WERI-Rb-1 (cell line): Measurements from ENCODE around the gene ASB11.

Source experiments
- DNase-seq: peaks from one replicate; pipeline ENCODE4 v3.0.0-alpha.2; 2020
- H3K27ac ChIP-seq: fragments of 250-450 bp; sonication (Bioruptor Pico); 2 replicates; pipeline ENCODE4 v1.5.1; 2020; ENCODE audit warnings: mild to moderate bottlenecking, moderate library complexity
- H3K27me3 ChIP-seq: fragments of 250-450 bp; sonication (Bioruptor Pico); 2 replicates; pipeline ENCODE4 v1.5.1; 2021; ENCODE audit warnings: mild to moderate bottlenecking, low read depth, moderate library complexity; ENCODE audit not compliant: insufficient read depth, severe bottlenecking
- H3K36me3 ChIP-seq: fragments of 250-450 bp; sonication (Bioruptor Pico); 2 replicates; pipeline ENCODE4 v1.5.1; 2020; ENCODE audit warnings: mild to moderate bottlenecking, moderate library complexity
- H3K4me3 ChIP-seq: 2 replicates; pipeline ENCODE4 v1.5.1; 2011; ENCODE audit warnings: low read depth, mild to moderate bottlenecking, control low read depth, low read length
- H3K9me3 ChIP-seq: fragments of 250-450 bp; sonication (Bioruptor Pico); 2 replicates; pipeline ENCODE4 v1.5.1; 2021; ENCODE audit warnings: mild to moderate bottlenecking, moderate library complexity; ENCODE audit not compliant: severe bottlenecking
- TF ChIP-seq, protein P1 (sequence below): IDR thresholded peaks from 2 replicates; pipeline ENCODE4 v1.5.1; 2011; ENCODE audit warnings: low read depth, mild to moderate bottlenecking, control low read depth, inconsistent platforms, low read length

Gene ASB11, protein sequence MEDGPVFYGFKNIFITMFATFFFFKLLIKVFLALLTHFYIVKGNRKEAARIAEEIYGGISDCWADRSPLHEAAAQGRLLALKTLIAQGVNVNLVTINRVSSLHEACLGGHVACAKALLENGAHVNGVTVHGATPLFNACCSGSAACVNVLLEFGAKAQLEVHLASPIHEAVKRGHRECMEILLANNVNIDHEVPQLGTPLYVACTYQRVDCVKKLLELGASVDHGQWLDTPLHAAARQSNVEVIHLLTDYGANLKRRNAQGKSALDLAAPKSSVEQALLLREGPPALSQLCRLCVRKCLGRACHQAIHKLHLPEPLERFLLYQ

DNA sequence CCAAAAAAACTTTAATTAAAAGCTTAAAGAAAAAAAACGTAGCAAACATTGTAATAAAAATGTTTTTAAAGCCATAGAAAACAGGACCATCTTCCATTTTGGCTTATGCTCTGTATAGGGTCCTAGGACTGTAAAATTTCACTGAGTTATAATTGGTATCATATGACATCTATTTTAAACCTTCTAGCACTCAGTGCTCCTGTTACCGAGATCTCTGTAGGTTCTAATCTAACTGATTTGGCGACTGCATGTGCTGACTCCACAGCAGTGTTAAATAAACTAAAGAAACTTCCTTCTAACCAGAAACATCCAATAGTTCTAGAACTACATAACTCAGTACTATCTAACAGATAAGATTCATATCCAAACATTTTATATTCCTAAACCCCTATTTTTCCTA, at the start of gene ASB11:
ASB11 (minus strand) TSS at position 132 of the 400 bp plus-strand sequence; CDS start at position 97, 35 bp downstream.
- TF ChIP-seq, protein P1, sequence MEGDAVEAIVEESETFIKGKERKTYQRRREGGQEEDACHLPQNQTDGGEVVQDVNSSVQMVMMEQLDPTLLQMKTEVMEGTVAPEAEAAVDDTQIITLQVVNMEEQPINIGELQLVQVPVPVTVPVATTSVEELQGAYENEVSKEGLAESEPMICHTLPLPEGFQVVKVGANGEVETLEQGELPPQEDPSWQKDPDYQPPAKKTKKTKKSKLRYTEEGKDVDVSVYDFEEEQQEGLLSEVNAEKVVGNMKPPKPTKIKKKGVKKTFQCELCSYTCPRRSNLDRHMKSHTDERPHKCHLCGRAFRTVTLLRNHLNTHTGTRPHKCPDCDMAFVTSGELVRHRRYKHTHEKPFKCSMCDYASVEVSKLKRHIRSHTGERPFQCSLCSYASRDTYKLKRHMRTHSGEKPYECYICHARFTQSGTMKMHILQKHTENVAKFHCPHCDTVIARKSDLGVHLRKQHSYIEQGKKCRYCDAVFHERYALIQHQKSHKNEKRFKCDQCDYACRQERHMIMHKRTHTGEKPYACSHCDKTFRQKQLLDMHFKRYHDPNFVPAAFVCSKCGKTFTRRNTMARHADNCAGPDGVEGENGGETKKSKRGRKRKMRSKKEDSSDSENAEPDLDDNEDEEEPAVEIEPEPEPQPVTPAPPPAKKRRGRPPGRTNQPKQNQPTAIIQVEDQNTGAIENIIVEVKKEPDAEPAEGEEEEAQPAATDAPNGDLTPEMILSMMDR = no peak
- no peaks in the 10 kb centered on the region for H3K36me3 ChIP-seq
- peaks cover 2% of the 10 kb centered on the region for H3K27me3 ChIP-seq
- no peak within 1 kb of the TSS for H3K4me3 ChIP-seq
- H3K27ac ChIP-seq = no peak within 1 kb of the TSS
- no peaks in the 10 kb centered on the region for H3K9me3 ChIP-seq
- DNase-seq = no peak

DNA sequence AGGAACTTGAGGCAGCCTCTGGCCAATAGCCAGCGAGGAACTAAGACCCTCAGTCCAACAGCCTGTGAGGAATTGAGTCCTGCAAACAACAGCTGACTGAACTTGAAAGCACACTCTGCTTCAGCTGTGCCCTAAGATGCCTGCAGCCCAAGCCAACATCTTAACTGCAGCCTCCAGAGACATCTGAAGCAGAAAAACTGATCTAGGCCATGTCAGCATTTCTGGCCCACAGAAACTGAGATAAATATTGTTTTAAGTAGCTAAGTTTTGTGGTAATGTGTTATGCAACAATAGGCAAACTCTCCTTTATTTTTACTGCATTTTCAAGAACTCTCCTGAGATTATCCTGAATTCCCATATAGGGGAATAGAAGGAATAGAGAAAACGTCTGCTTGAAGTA, 44.3 kb upstream of the ASB11 start:
- H3K27me3 ChIP-seq = peaks cover 3% of the 10 kb centered on the region
- H3K9me3 ChIP-seq = peaks cover 4% of the 10 kb centered on the region
- TF ChIP-seq, protein P1 = no peak
- H3K36me3 ChIP-seq = no peaks in the 10 kb centered on the region
- H3K4me3 ChIP-seq = no peak overlapping the region
- DNase-seq = no peak
- no peak overlapping the region for H3K27ac ChIP-seq

DNA sequence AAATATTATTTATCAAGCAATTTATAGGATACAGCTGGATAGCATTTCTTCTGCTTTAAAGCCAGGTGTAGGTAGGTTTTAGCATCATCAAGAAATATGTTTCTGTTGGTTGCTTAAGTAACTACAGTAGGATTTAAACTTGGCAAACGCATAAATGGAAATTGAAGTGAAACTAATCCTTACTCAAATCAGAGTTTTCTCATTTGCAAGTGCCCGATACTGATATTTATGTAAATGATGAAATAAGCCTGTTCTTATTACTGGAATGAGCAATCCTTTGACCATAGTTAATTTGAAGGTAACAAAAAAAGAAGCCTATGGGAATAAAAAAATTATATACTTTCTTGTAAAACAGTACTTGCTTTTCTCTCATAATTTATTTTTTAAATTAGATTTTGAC, 43.1 kb upstream of the ASB11 start:
- Histone ChIP-seq H3K4me3 (no peak overlapping the region), H3K27ac (no peak overlapping the region), H3K9me3 (peaks cover 4% of the 10 kb centered on the region), H3K36me3 (no peaks in the 10 kb centered on the region), H3K27me3 (peaks cover 5% of the 10 kb centered on the region)
- no peak for DNase-seq
- TF ChIP-seq, protein P1 = no peak

DNA sequence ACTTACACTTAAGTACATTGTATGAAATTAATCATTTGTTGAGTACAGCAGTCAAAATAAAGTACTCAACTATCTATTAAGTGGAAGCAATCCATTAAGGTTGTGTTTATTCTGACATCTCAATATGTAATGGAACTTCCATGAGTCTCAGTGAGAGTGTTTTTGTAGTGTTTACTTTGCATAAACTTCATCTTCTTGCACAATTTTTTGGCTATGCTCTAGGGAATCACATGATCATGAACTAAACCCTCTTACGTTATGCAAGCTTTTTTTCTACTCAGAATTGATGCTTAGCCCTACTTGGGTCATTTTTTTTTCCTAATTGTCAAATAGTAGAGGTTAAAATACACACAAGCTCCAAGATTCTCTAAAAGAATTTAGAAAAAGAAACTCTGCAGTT, 41.0 kb upstream of the ASB11 start:
- no peak overlapping the region for H3K4me3 ChIP-seq
- DNase-seq = no peak
- no peaks in the 10 kb centered on the region for H3K36me3 ChIP-seq
- TF ChIP-seq, protein P1 = no peak
- peaks cover 11% of the 10 kb centered on the region for H3K27me3 ChIP-seq
- H3K27ac ChIP-seq = no peak overlapping the region
- peaks cover 4% of the 10 kb centered on the region for H3K9me3 ChIP-seq

DNA sequence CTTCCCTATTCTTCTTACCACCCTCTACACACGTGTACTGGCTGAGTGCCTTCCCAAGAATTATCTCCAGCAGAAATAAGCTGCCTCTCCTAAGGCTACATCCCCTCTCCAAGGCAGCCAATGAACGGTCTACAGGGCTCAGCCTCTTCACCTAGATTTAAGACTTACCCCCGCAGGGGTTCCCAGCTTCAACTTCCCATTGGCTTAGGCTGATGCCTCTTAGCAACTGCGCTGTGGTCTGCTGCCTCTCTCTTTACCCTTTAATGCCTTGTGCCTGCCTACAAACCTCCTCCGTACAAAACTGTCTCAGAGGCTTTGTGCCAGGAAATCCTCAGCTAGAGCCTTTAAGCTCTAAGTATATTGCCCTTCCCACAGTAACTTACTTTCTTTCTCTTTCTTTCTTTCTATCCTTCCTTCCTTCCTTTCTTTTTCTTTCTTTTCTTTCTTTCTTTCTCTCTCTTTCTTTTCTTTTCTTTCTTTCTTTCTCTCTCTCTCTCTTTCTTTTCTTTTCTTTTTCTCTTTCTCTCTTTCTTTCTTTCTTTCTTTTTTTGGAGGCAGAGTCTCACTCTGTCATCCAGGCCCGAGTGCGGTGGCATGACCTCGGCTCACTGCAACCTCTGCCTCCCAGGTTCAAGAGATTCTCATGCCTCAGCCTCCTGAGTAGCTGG, 35.0 kb upstream of the ASB11 start:
- H3K27ac ChIP-seq = peak overlapping the region; percentile 36
- no peaks in the 10 kb centered on the region for H3K36me3 ChIP-seq
- no peaks in the 10 kb centered on the region for H3K9me3 ChIP-seq
- no peak overlapping the region for H3K4me3 ChIP-seq
- TF ChIP-seq, protein P1 = no peak
- H3K27me3 ChIP-seq = peaks cover 22% of the 10 kb centered on the region
- DNase-seq = peak; percentile 79
